HG02610 (cell line): Measurements from ENCODE around the gene METRN.

Experiments used
- ATAC-seq: cut with Tn5 transposase; IDR thresholded peaks from one replicate; pipeline ENCODE4 v1.9.1; 2021; ENCODE audit warnings: mild to moderate bottlenecking, moderate library complexity; ENCODE audit not compliant: unreplicated experiment

The METRN gene

DNA sequence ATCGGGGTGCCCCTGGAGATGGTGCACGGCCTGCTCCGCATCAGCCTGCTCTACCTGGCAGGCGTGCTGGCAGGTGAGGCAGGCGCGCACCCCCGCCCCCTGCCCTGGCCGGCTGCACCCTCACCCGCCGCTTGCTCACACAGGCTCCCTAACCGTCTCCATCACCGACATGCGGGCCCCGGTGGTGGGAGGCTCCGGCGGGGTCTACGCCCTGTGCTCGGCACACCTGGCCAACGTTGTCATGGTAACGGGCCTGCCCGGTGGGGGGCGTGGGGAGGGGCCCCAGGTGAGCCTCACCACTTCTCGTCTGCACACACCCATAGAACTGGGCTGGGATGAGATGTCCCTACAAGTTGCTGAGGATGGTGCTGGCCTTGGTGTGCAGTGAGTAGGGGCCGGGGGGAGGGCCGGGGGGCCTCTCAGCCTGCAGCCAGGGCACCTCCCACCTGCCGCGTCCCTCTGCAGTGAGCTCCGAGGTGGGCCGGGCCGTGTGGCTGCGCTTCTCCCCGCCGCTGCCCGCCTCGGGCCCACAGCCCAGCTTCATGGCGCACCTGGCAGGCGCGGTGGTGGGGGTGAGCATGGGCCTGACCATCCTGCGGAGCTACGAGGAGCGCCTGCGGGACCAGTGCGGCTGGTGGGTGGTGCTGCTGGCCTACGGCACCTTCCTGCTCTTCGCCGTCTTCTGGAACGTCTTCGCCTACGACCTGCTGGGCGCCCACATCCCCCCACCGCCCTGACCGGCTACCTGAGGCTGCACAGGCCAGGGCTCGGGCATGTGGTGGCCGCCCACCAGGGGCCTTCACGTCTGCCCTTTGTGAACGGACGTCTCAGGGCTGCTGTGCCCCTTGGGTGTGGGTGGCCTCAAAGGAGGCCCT, 37.4 kb upstream of the METRN start:
- no peak for ATAC-seq

DNA sequence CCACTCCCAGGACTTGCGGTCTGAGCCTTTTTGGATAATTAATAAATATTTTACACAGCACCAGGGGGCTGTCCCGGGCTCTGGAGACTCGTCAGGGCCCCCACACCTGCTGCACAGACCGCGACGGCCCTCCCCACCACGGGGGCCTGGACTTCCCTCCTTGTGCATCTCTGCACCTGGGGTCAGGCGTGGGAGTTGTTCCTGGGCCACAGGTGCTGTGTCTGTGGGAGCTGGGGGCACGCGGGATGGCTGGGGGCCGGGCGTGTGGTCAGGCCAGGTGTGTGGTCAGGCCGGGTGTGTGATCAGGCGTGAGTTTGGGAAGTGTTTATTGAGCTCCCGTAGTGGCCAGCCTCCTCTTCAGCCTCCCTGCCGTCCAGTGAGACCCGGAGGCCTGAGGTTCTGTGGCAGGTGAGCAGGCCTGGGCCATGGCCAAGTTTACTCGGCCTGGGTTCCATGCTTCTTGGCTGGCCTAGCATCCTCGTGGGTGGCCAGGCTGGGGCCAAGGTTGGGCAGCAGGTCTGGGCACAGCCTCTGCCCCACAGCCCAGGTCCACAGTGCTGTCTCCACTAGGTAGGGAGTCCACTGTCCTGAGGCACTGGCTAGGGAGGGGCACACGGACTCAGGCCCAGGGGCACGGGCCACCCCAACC, 36.6 kb upstream of the METRN start:
- ATAC-seq = no peak

GRCh38 chr16:678858-679813, 35.8 kb upstream of the METRN start:
- no peak for ATAC-seq

DNA sequence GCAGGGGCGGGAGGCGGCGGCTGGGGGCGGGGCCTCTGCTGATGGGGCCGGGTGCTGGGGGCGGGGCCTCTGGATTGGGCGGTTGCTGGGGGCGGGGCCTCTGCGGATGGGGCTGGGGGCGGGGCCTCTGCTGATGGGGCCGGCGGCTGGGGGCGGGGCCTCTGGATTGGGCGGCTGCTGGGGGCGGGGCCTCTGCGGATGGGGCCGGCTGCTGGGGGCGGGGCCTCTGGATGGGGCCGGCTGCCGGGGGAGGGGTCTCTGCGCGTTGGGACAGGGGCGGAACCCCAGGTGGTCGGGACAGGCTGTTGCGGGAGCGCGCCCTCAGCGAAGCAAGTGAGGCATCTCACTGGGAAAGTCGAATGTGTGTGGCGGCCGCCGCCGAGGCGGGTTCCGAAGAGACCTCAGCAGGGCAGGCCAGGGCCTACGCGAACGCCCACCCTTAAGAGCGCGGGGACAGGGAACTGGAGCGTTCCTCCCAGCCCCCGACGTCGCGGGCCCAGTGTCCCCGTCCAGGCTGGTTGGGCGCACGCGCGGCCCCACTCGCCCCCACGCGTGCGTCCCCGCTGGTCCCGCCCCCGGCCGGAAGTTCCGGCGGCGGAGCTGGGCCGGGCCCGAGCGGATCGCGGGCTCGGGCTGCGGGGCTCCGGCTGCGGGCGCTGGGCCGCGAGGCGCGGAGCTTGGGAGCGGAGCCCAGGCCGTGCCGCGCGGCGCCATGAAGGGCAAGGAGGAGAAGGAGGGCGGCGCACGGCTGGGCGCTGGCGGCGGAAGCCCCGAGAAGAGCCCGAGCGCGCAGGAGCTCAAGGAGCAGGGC, 34.9 kb upstream of the METRN start, which contains the start of gene STUB1:
STUB1 (plus strand) TSS at position 597 of the 811 bp plus-strand sequence; CDS start at position 713, 116 bp downstream.
- peak; percentile 34 for ATAC-seq

DNA sequence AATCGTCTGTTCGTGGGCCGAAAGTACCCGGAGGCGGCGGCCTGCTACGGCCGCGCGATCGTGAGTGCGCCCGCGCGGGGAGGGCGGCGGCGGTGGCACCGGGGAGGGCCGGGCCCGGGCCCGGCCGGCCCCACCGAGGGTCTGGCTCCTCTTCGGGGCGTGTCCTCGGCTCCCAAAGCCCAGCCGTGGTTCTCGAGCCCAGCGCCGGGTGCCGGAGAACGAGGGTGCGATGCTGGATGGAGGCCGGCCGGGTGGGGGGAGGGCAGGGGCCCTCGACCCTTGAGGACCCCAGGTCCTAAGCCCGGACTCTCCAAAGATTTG, 34.3 kb upstream of the METRN start:
- ATAC-seq = no peak

GRCh38 chr16:680967-681745, 33.8 kb upstream of the METRN start:
- no peak for ATAC-seq

DNA sequence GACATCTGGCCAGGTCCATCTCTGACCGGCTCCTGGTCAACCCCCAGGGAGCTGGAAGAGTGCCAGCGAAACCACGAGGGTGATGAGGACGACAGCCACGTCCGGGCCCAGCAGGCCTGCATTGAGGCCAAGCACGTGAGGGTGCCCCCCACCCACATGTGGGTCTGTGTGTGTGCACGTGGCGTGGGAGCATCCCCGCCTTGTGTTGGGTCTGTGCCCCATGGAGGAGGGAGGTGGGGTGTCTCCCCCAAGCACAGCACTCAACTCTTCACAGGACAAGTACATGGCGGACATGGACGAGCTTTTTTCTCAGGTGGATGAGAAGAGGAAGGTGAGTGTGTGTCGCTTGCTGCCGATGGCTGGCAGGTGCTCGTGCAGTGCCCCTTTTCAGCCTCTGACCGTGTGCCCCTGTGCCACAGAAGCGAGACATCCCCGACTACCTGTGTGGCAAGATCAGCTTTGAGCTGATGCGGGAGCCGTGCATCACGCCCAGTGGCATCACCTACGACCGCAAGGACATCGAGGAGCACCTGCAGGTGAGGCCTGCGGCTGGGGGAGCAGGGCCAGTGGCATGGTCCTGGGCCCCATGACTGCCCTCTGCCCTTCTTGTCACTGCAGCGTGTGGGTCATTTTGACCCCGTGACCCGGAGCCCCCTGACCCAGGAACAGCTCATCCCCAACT, 33.0 kb upstream of the METRN start:
- no peak for ATAC-seq

GRCh38 chr16:682493-683395, 32.2 kb upstream of the METRN start:
- ATAC-seq = no peak

DNA sequence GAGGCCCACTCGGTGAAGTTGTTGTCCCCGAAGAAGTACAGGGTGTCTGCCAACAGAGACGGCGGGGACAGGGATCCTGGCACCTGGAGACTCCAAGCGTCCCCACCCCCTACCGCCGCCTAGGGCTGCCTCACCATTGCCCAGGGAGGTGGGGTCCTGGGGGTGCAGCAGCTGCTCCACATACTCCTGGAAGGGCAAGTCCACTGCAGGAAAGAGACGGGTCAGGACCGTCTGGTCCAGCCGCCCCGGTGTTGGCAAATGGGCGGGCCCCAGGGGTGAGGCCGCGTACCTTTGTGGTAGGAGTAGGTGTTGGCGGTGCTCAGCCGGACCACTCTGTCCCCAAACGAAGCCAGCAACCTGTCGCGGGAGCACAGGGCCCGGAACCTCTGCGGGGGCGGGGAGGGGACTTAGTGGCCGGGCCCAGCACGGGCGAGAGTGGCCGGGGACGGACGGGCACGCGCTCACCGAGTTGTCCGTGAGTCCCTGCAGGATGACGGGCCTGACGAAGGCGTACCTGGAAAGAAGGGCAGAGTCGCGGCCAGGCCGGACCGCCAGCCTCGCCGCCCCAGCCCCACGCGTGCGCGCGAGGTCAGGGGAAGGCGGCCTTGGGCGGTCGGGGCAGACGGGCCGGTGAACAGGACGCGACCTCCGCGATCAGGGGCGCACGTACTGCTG, 31.4 kb upstream of the METRN start:
- ATAC-seq = no peak

DNA sequence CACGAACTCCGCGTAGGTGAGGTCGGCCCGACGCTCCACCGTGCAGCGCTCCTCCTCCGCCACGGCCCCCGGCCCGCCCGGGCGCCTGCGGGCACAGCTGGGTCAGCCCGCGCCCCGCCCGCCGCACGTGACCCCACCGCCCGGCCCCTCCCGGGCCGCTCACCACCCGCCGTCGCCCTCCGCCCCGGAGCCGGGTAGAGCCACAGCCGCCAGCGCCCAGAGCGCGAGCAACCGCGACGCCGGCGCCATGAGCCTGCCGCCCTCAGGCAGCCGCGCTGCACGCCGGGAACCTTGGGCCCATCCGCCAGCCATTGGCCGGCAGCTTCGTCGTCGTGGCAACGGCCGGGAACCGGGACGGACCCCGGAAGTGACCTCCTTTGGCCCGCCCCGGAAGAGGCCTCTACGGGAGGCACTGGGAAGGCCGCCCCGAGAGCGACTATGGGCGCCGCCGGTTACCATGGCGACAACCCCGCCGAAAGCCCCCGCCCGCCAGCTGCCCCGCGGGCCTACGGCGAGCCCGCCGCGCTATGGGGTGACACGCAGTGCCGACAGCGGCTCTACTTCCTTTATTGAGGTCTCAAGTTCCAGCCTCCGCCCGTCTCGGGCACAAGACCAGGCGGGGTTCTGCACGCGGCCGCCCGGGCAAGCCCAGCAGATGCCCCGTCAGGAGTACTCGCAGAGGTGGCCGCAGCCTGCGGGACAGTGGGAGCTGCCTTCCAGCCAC, 30.7 kb upstream of the METRN start, which contains the start of gene JMJD8:
JMJD8 (minus strand) TSS at position 264 of the 724 bp plus-strand sequence; CDS start at position 249, 15 bp downstream.
- ATAC-seq = peak; percentile 60

GRCh38 chr16:684961-685696, 29.8 kb upstream of the METRN start:
- no peak for ATAC-seq

DNA sequence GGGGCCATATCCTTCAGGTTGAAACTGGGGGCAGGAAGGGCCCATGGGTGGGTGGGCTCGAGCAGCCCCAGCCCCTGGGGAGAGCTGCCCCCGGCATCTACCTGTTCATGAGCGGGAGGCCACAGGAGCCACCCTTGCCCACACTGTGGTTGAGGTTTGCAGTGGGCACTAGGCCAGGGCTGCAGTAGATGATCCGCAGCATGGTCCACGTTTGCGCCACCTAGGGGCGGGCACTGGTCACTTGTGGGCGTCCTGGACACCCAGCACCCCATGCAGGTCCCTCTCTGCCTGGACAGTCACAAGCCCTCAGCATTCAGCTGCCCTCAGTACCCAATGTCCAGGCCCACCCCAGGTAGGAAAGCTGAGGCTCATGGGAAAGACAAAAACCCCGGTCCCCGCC, 29.0 kb upstream of the METRN start:
- ATAC-seq = no peak

- no peak for ATAC-seq
These were observed 28.3 kb upstream of the METRN start for GRCh38 chr16:686459-687260.

DNA sequence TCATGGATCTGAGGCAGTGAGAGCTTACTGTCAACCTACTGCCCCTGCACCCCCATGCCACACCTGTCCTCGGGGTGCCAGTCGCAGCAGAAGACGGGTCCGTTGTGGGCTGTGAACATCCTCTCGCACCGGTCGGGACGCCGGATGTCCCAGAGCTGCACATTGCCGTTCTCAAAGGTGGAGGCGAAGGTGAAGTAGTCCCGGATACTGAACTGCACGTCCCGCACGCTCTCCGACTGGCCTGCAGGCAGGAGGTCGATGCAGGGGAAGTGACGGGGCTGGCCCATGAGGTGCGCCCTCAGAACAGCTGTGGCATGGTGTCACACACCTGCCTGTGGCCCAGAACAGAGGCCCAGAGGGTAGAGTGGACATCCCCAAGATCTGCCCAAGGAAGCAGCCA, 27.4 kb upstream of the METRN start:
- ATAC-seq = no peak

DNA sequence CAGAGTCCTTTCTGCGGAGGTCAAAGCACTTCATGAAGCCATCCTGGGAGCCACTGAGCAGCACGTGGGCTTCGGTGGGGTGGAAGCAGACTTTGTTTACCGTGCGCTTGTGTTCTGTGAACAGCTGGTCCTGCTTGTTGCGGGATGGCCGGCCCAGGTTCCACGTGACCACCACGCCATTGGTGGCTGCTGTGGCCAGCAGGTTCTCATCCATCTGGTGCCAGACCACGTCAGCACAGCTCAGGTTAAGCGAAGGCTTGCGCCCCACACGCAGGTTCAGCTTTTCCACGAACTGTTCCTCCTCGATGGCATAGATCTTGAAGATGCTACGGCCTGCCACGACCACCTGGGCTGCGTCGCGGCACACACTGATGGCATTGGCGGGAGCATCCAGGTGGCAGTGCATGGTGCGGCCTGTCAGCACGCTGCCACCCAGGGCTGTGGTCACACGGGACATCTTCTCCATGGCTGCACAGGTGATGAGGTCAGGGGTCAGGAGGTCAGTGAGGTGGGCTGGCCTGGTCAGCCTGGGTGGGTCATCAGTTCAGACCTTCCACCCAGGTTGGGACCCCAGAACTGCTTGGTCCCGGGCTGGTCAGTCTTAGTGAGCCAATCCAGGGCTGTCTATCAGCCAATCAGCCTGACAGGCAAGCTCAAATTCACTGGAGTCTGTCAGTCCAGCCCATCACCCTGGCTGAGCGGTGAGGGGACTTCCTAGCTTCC, 25.6 kb upstream of the METRN start:
- no peak for ATAC-seq
